ENCODE data around the gene SPACA4.

Gene SPACA4

DNA sequence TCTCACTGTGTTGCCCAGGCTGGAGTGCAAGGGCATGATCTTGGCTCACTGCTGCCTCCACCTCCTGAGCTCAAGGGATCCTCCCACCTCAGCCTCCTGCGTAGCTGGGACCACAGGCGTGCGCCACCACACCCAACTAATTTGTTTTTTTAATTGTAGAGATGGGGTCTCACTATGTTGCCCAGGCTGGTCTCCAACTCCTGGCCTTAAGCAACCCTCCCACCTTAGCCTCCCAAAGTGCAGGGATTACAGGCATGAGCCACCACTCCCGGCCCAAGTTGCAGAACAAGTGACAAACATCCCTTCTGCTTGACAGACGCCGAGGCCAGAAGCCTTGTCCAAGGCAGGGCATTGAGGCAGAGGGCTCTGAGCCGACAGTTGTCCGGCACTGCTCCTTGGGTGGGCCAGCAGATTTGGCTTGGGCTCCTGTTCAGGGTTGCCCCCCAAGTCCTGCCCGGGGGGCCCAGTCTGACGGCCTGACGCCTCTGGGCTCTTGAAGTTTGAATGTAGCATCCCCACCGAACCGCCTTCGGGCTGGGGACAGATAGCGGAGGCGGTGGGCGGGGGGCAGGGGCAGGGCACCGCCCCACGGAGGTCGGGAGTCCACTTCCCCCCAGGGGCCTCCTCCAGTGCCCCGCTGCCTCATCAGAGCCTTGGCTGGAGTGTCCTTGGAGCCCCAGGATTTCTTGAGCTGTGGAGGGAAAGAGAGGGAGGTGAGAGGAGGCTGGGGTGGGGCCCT lies 5.7 kb upstream of the SPACA4 start:
- Histone ChIP-seq H3K9me3 (ENCODE audit: control insufficient read depth, insufficient read depth, low read length) (no peaks in the 10 kb centered on the region), H3K4me3 (ENCODE audit: low read depth, low read length) (no peak overlapping the region), H3K9ac (ENCODE audit: low read depth, low read length) (no peak overlapping the region), H3K27me3 (ENCODE audit: control insufficient read depth, insufficient read depth, low read length) (no peaks in the 10 kb centered on the region), H3K36me3 (ENCODE audit: control insufficient read depth, insufficient read depth, low read length) (peaks cover 4% of the 10 kb centered on the region), H3K4me1 (ENCODE audit: control insufficient read depth, insufficient read depth, low read length) (no peaks in the 10 kb centered on the region)

DNA sequence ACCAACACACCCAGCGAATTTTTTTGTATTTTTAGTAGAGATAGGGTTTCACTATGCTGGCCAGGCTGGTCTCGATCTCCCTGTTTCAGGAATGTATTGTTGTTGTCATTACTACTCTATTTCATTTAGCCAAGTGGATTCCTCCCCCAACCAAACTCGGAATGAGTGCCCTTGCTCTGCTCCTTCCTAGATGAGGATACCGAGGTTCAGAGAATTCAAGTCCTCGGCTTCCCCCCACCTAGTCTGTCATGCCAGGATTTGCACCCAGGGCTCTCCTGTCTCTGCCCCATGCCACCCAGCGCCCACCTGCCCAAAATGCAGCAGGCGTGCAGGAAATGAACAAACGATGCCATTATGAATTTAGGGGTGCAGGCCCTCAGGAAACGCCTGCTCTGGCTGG lies 3.5 kb upstream of the SPACA4 start:
- H3K36me3 ChIP-seq (ENCODE audit: control insufficient read depth, insufficient read depth, low read length) = peaks cover 4% of the 10 kb centered on the region

DNA sequence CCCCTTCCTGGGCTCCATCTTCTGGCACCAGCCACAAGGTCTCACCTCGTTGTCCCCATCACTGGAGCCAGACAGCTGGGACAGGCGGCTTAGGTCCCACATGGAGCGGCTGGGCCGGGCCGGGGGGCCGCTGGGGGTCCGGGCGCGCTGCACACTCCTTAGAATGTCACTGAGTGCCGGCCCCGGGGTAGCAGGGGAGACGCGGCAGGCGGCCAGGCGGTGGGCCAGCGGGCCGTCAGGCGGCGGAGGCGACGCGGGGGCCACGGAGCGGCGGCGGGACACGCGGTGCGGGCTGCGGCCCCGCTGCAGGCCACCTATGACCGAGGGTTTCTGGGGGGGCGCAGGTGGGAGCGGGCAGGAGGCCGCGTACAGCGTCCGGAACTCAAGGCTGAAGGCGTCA lies 3.1 kb upstream of the SPACA4 start:
- no peaks in the 10 kb centered on the region for H3K27me3 ChIP-seq (ENCODE audit: control insufficient read depth, insufficient read depth, low read length)
- no peaks in the 10 kb centered on the region for H3K4me1 ChIP-seq (ENCODE audit: control insufficient read depth, insufficient read depth, low read length)
- peaks cover 4% of the 10 kb centered on the region for H3K36me3 ChIP-seq (ENCODE audit: control insufficient read depth, insufficient read depth, low read length)
- no peaks in the 10 kb centered on the region for H3K9me3 ChIP-seq (ENCODE audit: control insufficient read depth, insufficient read depth, low read length)
- H3K9ac ChIP-seq (ENCODE audit: low read depth, low read length) = no peak overlapping the region
- H3K4me3 ChIP-seq (ENCODE audit: low read depth, low read length) = no peak overlapping the region

More for the DNA sequence above, 3.5 kb upstream of the SPACA4 start:
- H3K4me1 ChIP-seq (ENCODE audit: control insufficient read depth, insufficient read depth, low read length) = no peaks in the 10 kb centered on the region
- H3K4me3 ChIP-seq (ENCODE audit: low read depth, low read length) = no peak overlapping the region
- H3K27me3 ChIP-seq (ENCODE audit: control insufficient read depth, insufficient read depth, low read length) = no peaks in the 10 kb centered on the region
- H3K9ac ChIP-seq (ENCODE audit: low read depth, low read length) = no peak overlapping the region
- H3K9me3 ChIP-seq (ENCODE audit: control insufficient read depth, insufficient read depth, low read length) = no peaks in the 10 kb centered on the region

DNA sequence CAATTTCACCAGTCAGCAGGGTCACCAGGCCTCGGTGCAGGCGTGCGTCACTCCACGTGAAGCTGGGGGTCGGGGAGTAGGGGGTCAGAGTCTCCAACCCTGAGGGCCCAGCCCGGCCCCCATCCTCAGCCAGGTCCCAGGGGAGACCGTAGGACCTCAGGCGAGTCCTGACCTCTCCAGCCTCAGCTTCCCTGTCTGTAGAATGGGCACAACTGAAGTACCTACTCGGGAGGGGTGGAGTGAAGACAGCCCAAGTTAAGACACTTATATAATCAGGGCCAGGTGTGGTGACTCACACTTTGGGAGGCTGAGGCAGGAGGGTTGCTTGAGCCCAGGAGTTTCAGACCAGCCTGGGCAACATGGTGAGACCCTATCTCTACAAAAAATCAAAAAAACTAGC lies 2.7 kb upstream of the SPACA4 start:
- Histone ChIP-seq H3K9me3 (ENCODE audit: control insufficient read depth, insufficient read depth, low read length) (no peaks in the 10 kb centered on the region), H3K4me1 (ENCODE audit: control insufficient read depth, insufficient read depth, low read length) (no peaks in the 10 kb centered on the region), H3K36me3 (ENCODE audit: control insufficient read depth, insufficient read depth, low read length) (peaks cover 4% of the 10 kb centered on the region)

DNA sequence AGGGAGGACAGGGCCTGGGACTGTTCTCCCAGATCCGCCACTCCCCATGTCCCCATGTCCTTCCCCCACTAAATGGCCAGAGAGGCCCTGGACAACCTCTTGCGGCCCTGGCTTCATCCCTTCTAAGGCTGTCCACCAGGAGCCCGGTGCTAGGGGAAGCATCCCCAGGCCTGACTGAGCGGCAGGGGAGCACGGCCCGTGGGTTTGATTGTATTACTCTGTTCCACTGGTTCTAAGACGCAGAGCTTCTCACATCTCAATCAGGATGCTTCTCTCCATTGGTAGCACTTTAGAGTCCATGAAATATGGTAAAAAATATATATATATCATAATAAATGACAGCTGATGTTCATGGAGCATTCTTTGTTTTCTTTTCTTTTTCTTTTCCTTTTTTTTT lies 815 bp downstream of the SPACA4 start:
- H3K27me3 ChIP-seq (ENCODE audit: control insufficient read depth, insufficient read depth, low read length) = no peaks in the 10 kb centered on the region
- no peak overlapping the region for H3K4me3 ChIP-seq (ENCODE audit: low read depth, low read length)
- H3K9ac ChIP-seq (ENCODE audit: low read depth, low read length) = no peak overlapping the region
- no peaks in the 10 kb centered on the region for H3K9me3 ChIP-seq (ENCODE audit: control insufficient read depth, insufficient read depth, low read length)
- peaks cover 3% of the 10 kb centered on the region for H3K36me3 ChIP-seq (ENCODE audit: control insufficient read depth, insufficient read depth, low read length)
- H3K4me1 ChIP-seq (ENCODE audit: control insufficient read depth, insufficient read depth, low read length) = no peaks in the 10 kb centered on the region

More for the DNA sequence above, 2.7 kb upstream of the SPACA4 start:
- H3K9ac ChIP-seq (ENCODE audit: low read depth, low read length) = no peak overlapping the region
- H3K27me3 ChIP-seq (ENCODE audit: control insufficient read depth, insufficient read depth, low read length) = no peaks in the 10 kb centered on the region
- H3K4me3 ChIP-seq (ENCODE audit: low read depth, low read length) = no peak overlapping the region

DNA sequence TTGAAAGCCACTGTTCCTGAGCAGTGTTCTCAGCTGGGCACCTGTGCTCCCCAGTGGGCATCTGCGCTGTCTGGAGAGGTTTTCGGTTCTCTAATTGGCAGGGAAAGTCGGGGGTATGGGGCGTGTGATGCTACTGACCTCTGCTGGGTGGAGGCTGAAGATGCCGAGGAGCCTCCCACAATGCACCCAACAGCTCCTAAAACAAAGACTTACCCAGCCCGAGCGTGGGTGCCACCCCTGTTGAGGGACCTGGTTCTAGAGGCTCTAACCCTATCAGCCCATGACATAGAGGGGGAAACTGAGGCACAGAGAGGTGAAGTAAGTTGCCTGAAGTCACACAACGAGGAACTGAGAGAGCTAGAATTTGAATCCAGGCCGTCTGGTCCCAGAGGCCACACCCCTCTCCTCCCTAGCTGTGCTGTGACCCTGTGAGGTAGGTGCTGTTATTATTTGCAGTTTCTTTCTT lies 2.3 kb downstream of the SPACA4 start:
- H3K9ac ChIP-seq (ENCODE audit: low read depth, low read length) = no peak overlapping the region

DNA sequence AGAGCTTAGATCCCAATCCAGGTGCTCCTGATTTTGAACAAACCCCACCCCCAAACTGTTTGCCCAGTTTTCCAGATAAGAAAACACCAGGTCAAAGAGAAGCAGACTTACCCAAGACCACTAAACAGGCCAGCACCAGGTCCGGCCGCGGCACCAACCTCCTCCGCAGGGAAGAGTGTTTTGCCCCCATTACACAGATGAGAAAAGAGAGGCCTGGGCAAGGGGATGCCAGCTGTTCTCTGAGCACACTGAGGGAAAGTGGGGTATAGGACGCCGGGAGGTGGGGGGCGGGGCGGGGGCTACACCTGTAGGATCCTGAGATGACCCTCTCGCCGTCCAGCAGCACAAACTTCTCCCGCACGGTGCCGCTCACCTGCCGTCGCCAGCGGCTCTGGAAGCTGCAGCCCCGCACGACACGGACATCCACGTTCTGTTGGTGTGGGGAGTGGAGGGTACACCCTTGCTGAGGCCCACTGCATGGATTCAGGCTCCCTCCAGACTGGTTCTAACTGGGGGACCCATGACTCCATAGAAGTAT lies 3.1 kb downstream of the SPACA4 start:
- Histone ChIP-seq H3K4me1 (ENCODE audit: control insufficient read depth, insufficient read depth, low read length) (peaks cover 10% of the 10 kb centered on the region), H3K9ac (ENCODE audit: low read depth, low read length) (no peak overlapping the region), H3K36me3 (ENCODE audit: control insufficient read depth, insufficient read depth, low read length) (peaks cover 10% of the 10 kb centered on the region), H3K27me3 (ENCODE audit: control insufficient read depth, insufficient read depth, low read length) (no peaks in the 10 kb centered on the region), H3K4me3 (ENCODE audit: low read depth, low read length) (no peak overlapping the region), H3K9me3 (ENCODE audit: control insufficient read depth, insufficient read depth, low read length) (no peaks in the 10 kb centered on the region)

More for the DNA sequence above, 2.3 kb downstream of the SPACA4 start:
- H3K9me3 ChIP-seq (ENCODE audit: control insufficient read depth, insufficient read depth, low read length) = no peaks in the 10 kb centered on the region
- H3K4me1 ChIP-seq (ENCODE audit: control insufficient read depth, insufficient read depth, low read length) = peaks cover 5% of the 10 kb centered on the region
- no peak overlapping the region for H3K4me3 ChIP-seq (ENCODE audit: low read depth, low read length)
- H3K36me3 ChIP-seq (ENCODE audit: control insufficient read depth, insufficient read depth, low read length) = peaks cover 10% of the 10 kb centered on the region
- H3K27me3 ChIP-seq (ENCODE audit: control insufficient read depth, insufficient read depth, low read length) = no peaks in the 10 kb centered on the region

DNA sequence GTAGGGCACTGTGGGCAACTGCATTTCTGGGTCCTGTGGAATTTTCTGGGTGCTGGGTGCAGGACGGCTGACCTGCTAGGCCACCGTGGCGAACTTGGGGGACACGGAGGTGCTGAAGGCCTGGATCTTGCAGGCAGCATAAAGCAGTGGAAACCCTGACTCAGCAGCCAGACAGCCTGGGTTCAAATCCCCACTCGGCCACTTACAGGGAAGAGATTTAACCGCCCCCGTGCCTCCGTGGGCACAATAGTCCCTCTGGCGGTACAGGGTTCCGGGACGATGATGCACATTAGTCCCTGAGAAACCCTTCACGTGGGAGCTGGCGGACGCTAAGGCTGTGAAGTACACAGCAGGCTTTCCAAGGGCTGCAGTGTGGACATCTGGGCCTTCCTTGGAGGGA lies 5.3 kb downstream of the SPACA4 start:
- H3K4me3 ChIP-seq (ENCODE audit: low read depth, low read length) = no peak overlapping the region
- H3K27me3 ChIP-seq (ENCODE audit: control insufficient read depth, insufficient read depth, low read length) = no peaks in the 10 kb centered on the region
- no peak overlapping the region for H3K9ac ChIP-seq (ENCODE audit: low read depth, low read length)
- H3K36me3 ChIP-seq (ENCODE audit: control insufficient read depth, insufficient read depth, low read length) = peaks cover 30% of the 10 kb centered on the region
- peaks cover 15% of the 10 kb centered on the region for H3K4me1 ChIP-seq (ENCODE audit: control insufficient read depth, insufficient read depth, low read length)
- H3K9me3 ChIP-seq (ENCODE audit: control insufficient read depth, insufficient read depth, low read length) = no peaks in the 10 kb centered on the region

DNA sequence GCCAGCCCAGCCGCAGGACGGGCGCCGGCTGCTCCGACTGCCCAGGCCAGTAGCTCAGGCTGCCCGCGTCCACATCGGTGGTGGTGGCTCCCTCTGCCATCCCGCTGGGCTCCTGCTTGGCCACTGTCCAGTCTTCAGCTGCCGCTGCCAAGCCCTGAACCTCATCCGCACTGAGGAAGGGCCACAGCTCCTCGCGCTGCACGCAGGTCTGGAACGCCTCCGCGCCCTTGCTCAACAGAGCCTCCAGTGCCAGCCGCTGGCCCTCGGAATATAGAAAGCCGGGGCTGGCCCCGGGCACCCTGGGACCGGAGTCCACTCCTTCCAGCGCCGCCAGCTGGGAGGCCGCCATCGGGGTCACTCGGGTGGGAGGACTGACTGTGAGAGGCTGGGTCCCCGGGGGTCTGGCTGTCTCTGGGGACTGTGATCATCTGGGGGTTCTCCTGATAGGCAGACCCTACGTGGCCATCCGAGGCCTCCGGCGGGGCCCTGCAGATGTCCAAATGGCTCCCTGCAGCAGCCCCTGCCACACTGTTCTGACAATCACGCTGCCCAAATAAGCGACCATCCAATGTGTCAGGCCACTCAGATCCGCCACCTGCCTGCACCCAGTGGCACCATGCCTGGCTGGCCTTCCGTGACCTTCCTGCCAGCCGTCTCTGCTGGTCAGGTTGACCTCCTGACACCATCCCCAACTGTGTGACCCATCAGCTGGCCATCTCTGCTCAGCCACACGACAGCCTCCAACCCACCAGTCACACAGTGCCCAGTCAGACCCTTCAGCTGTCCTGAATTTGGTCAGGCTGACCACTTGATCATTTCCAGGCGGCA lies 6.7 kb downstream of the SPACA4 start:
- peak overlapping the region; percentile 90 for H3K9ac ChIP-seq (ENCODE audit: low read depth, low read length)
- no peaks in the 10 kb centered on the region for H3K27me3 ChIP-seq (ENCODE audit: control insufficient read depth, insufficient read depth, low read length)
- peaks cover 22% of the 10 kb centered on the region for H3K4me1 ChIP-seq (ENCODE audit: control insufficient read depth, insufficient read depth, low read length)
- H3K4me3 ChIP-seq (ENCODE audit: low read depth, low read length) = no peak overlapping the region
- no peaks in the 10 kb centered on the region for H3K9me3 ChIP-seq (ENCODE audit: control insufficient read depth, insufficient read depth, low read length)
- peaks cover 37% of the 10 kb centered on the region for H3K36me3 ChIP-seq (ENCODE audit: control insufficient read depth, insufficient read depth, low read length)

DNA sequence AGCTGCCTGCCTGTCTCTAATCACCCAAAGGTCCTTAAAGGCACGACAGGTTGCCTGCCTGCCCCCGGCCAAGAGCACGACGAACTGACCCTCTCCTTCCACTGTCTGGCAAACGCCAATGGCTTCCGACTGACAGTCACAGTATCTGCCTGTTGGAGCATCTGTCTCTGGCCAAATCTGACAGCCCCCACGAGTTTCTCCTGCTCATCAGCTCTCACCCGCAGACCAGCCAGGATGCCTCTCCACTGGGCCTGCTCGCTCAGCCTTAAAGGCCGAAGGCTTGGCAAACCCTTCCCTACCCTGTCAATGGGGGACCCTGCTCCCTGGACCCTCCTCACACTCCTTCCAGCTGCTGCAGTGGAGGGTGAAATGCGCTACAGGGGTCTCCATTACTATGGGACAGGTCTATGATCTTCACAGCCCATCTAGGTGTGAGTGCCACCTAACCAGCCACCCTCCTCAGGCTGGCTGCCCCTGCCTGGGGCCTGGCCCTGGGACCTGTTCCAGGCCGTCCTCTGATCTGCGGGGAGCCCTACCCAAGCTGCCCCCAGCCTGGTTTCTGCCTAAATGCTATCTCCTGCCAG lies 7.4 kb downstream of the SPACA4 start:
- H3K9me3 ChIP-seq (ENCODE audit: control insufficient read depth, insufficient read depth, low read length) = no peaks in the 10 kb centered on the region
- H3K4me1 ChIP-seq (ENCODE audit: control insufficient read depth, insufficient read depth, low read length) = peaks cover 22% of the 10 kb centered on the region
- no peaks in the 10 kb centered on the region for H3K27me3 ChIP-seq (ENCODE audit: control insufficient read depth, insufficient read depth, low read length)
- peaks cover 41% of the 10 kb centered on the region for H3K36me3 ChIP-seq (ENCODE audit: control insufficient read depth, insufficient read depth, low read length)
- H3K9ac ChIP-seq (ENCODE audit: low read depth, low read length) = peak overlapping the region; percentile 90
- peak overlapping the region; percentile 27 for H3K4me3 ChIP-seq (ENCODE audit: low read depth, low read length)

DNA sequence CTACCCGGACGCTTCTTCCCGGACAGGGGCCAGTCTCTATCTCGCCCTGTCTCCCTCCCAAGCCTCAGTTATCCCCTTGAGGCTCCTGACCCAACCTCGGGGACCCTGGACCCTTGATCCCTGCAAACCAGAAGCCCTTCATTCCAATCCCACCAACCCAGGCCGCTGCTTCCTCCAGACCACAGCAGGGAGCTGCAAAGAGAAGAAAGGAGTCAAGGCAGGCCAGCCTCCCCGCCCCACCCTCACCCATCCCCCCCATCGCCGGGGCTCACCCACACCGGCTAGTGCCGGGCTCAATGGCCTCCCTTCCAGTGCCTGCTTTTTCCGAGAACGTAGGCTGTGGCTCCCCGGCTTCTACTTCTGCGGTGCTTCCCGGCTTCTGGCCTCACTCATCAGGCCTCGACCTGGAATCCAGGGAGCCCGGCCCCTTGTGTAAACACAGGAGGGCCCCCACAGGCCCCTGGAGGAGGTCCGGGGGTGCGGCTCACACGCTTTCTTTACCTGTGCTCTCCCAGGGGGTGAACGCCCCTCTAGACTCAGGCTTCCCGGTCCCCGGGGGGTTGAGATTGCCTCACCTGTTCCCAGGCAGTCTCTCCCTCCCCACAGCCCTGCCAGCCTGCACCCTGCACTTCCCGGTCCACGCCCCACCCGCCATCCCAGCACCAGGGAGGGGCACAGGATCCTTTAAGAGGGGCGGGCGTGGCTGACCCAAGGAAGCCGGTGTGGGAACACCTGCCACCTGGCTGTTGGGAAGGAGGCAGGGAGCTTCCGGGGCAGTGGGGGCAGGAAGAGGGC lies 8.1 kb downstream of the SPACA4 start, which contains the start of gene FAM83E:
Gene FAM83E (minus strand): TSS at position 641 of the 795 bp plus-strand sequence. CDS start 1,704 bp downstream, outside the sequence.
- Histone ChIP-seq H3K9me3 (ENCODE audit: control insufficient read depth, insufficient read depth, low read length) (no peaks in the 10 kb centered on the region), H3K4me3 (ENCODE audit: low read depth, low read length) (peak within 1 kb of the TSS; percentile 27), H3K36me3 (ENCODE audit: control insufficient read depth, insufficient read depth, low read length) (peaks cover 41% of the 10 kb centered on the region), H3K4me1 (ENCODE audit: control insufficient read depth, insufficient read depth, low read length) (peaks cover 22% of the 10 kb centered on the region), H3K27me3 (ENCODE audit: control insufficient read depth, insufficient read depth, low read length) (no peaks in the 10 kb centered on the region), H3K9ac (ENCODE audit: low read depth, low read length) (peak within 1 kb of the TSS; percentile 90)

Measured in iPS-15b (cell line).